MCF 10A (cell line): Measurements from ENCODE around the gene KIAA0753. TPM values are rescaled to one million over a fixed set of nuclear protein-coding genes. Genes with fewer than 3 reads are reported as not detected.
A peak's percentile ranks its signal among the peaks of the same experiment; 100 is the strongest.

Source experiments
- BruUV-seq: library from RNA; stranded (reverse); fragments of 400-500 nt; replicated peaks from 2 replicates; lab custom pipeline; 2021; lab: Mats Ljungman, UMichigan
- CTCF ChIA-PET: fragments of 300-600 bp; sonication (Branson Sonifier 250); formaldehyde crosslinking; extraction: SDS; loops from one replicate; lab custom pipeline; 2021; ENCODE audit warnings: antibody characterized with exemption, inconsistent platforms; lab: Yijun Ruan, JAX
- POLR2A ChIA-PET: fragments of 300-600, 350-650 bp; sonication (Branson Sonifier 250); formaldehyde crosslinking; extraction: SDS; loops from one replicate; lab custom pipeline; 2020; ENCODE audit warnings: antibody characterized with exemption, inconsistent platforms; lab: Yijun Ruan, JAX
- DNase-seq: peaks from one replicate; pipeline ENCODE4 v3.0.0-alpha.2; 2018; ENCODE audit not compliant: unreplicated experiment
- H3K27ac Mint-ChIP-seq: one replicate; pipeline ENCODE4 v1.8.0; 2022; ENCODE audit warnings: mild to moderate bottlenecking, low read depth, mixed read lengths; ENCODE audit not compliant: unreplicated experiment
- H3K27me3 Mint-ChIP-seq: one replicate; pipeline ENCODE4 v1.8.0; 2022; ENCODE audit warnings: mixed read lengths; ENCODE audit not compliant: insufficient read depth, unreplicated experiment
- H3K36me3 Mint-ChIP-seq: one replicate; pipeline ENCODE4 v1.8.0; 2022; ENCODE audit warnings: mild to moderate bottlenecking, moderate library complexity, mixed read lengths; ENCODE audit not compliant: insufficient read depth, unreplicated experiment
- H3K4me1 Mint-ChIP-seq: one replicate; pipeline ENCODE4 v1.8.0; 2022; ENCODE audit warnings: mixed read lengths; ENCODE audit not compliant: insufficient read depth, unreplicated experiment
- H3K4me3 Mint-ChIP-seq: one replicate; pipeline ENCODE4 v1.8.0; 2022; ENCODE audit warnings: mild to moderate bottlenecking, moderate library complexity, mixed read lengths; ENCODE audit not compliant: unreplicated experiment
- H3K9me3 Mint-ChIP-seq: one replicate; pipeline ENCODE4 v1.8.0; 2022; ENCODE audit warnings: mixed read lengths; ENCODE audit not compliant: unreplicated experiment
- intact Hi-C: fragments of 100-400 bp; cut with micrococcal nuclease; formaldehyde crosslinking; loops from 2 replicates; pipeline ENCODE4 v1.14.1; 2022
- total RNA-seq: library from RNA; stranded (reverse); gene quantifications from 2 replicates; pipeline ENCODE4 v1.2.3, GENCODE V29; 2022
- TF ChIP-seq, protein P1 (sequence below): fragments of 200-600 bp; IDR thresholded peaks from one replicate; pipeline ENCODE4 v1.8.0; 2022; ENCODE audit warnings: antibody characterized with exemption, mild to moderate bottlenecking; ENCODE audit not compliant: unreplicated experiment

Gene KIAA0753
- total RNA-seq, 1 experiment from 2014 or later, result 22.8 TPM

GRCh38 chr17:6668219-6668618, 27.7 kb upstream of the KIAA0753 start:
- Mint-ChIP-seq H3K9me3 (no peaks in the 10 kb centered on the region), H3K4me3 (no peak overlapping the region), H3K27ac (peak overlapping the region; percentile 5), H3K27me3 (no peaks in the 10 kb centered on the region), H3K4me1 (peaks cover 37% of the 10 kb centered on the region), H3K36me3 (no peaks in the 10 kb centered on the region)
- BruUV-seq, result no TSS peak
- ChIA-PET POLR2A (interaction anchor here (0.7 to 2.6 kb wide), 2 partner anchors 27 to 344 kb away, joined by 3 to 9 read pairs; partner anchors contain the start of gene RNASEK), CTCF (interaction anchor here (0.6 to 8.1 kb wide), 5 partner anchors 145 to 335 kb away, joined by 3 to 73 read pairs (median 4); no protein-coding TSS in a partner anchor)
- TF ChIP-seq, protein P1, sequence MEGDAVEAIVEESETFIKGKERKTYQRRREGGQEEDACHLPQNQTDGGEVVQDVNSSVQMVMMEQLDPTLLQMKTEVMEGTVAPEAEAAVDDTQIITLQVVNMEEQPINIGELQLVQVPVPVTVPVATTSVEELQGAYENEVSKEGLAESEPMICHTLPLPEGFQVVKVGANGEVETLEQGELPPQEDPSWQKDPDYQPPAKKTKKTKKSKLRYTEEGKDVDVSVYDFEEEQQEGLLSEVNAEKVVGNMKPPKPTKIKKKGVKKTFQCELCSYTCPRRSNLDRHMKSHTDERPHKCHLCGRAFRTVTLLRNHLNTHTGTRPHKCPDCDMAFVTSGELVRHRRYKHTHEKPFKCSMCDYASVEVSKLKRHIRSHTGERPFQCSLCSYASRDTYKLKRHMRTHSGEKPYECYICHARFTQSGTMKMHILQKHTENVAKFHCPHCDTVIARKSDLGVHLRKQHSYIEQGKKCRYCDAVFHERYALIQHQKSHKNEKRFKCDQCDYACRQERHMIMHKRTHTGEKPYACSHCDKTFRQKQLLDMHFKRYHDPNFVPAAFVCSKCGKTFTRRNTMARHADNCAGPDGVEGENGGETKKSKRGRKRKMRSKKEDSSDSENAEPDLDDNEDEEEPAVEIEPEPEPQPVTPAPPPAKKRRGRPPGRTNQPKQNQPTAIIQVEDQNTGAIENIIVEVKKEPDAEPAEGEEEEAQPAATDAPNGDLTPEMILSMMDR, result no peak
- intact Hi-C loops, result loop anchor here (5.0 kb wide), 1 partner anchor 354 kb away; the partner anchor contains the start of gene BCL6B
- no peak for DNase-seq

DNA sequence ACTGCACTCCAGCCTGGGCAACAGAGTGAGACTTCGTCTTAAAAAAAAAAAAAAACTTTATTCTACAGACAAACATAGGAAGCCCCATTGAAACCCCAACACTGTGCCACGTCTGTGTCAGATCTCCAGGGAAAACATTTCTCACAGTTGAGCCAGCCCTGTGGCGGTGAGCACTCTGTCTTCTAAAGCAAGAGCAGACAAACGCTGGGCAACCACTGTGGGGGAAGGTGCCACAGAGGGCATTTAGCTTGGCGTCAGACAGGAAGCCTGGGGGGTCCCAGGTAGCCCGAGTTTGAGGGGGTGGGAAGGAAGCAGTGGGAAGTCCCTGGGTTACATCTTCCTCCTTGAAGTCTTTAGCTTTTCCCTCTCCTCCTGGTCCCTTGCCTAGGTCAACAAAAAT, 27.0 kb upstream of the KIAA0753 start:
- Mint-ChIP-seq H3K27ac (peak overlapping the region; percentile 5), H3K36me3 (no peaks in the 10 kb centered on the region), H3K27me3 (no peaks in the 10 kb centered on the region), H3K4me1 (peaks cover 37% of the 10 kb centered on the region), H3K4me3 (no peak overlapping the region), H3K9me3 (no peaks in the 10 kb centered on the region)
- TF ChIP-seq, protein P1, result no peak
- no TSS peak for BruUV-seq
- ChIA-PET CTCF (interaction anchor here (0.6 to 8.1 kb wide), 13 partner anchors 8 to 772 kb away, joined by 3 to 73 read pairs (median 4); partner anchors contain the start of gene FGF11), POLR2A (interaction anchor here (0.7 to 2.6 kb wide), 3 partner anchors 26 to 345 kb away, joined by 3 to 12 read pairs (median 9); partner anchors contain the start of gene RNASEK)
- no peak for DNase-seq
- intact Hi-C loops, result loop anchor here (5.0 kb wide), 1 partner anchor 355 kb away; the partner anchor contains the start of gene BCL6B

- intact Hi-C loops, result loop anchor here (1.0 to 5.0 kb wide), 6 partner anchors 134 to 356 kb away; partner anchors contain the start of gene BCL6B
- POLR2A ChIA-PET, result interaction anchor here (0.6 to 2.6 kb wide), 7 partner anchors 16 to 346 kb away, joined by 3 to 12 read pairs (median 5); partner anchors contain the start of gene RNASEK
Measured at GRCh38 chr17:6666557-6666956, 26.0 kb upstream of the KIAA0753 start.

More at GRCh38 chr17:6666557-6666956, 26.0 kb upstream of the KIAA0753 start:
- BruUV-seq, result no TSS peak
- Mint-ChIP-seq H3K4me1 (peaks cover 34% of the 10 kb centered on the region), H3K27me3 (peaks cover under 1% of the 10 kb centered on the region), H3K9me3 (no peaks in the 10 kb centered on the region), H3K27ac (no peak overlapping the region), H3K36me3 (no peaks in the 10 kb centered on the region), H3K4me3 (no peak overlapping the region)
- peak; percentile 70 for DNase-seq
- TF ChIP-seq, protein P1, result no peak
- CTCF ChIA-PET, result interaction anchor here (0.6 to 8.1 kb wide), 34 partner anchors 9 to 358 kb away, joined by 3 to 73 read pairs (median 4); no protein-coding TSS in a partner anchor
